Natural killer cell (primary cell): ENCODE results near the gene BLACAT1. TPM values are rescaled to one million over a fixed set of nuclear protein-coding genes. Genes with fewer than 3 reads are reported as not detected.
A peak's percentile ranks its signal among the peaks of the same experiment; 100 is the strongest.
"Not testable (repeated sequence)": the region's sequence is repeated elsewhere in the genome, so short reads cannot be mapped to it uniquely, and the experiment has no call there.

ENCODE experiments used
- ATAC-seq, 3 donors: fragments of 150-1000 bp in 2 of 3; fragments of 200-7000 bp in 1 of 3; cut with Tn5 transposase; 1 replicate in 1 of 3; 2 replicates in 2 of 3; pipeline ENCODE4 v1.10.0; 2021; ENCODE audit warnings: mild to moderate bottlenecking in 2 of 3, moderate library complexity in 2 of 3
- DNase-seq, 2 donors: peaks; one replicate each; pipeline versions ENCODE4 v3.0.0 to v3.0.0-alpha.2; 2013 to 2021; ENCODE audit warnings: mixed read lengths in 1 of 2
- H3K27ac ChIP-seq: one replicate; pipeline ENCODE4 v1.5.1; 2013; ENCODE audit warnings: mild to moderate bottlenecking, low read length
- H3K27me3 ChIP-seq: one replicate; pipeline ENCODE4 v1.6.1; 2013; ENCODE audit warnings: low read length; ENCODE audit not compliant: control insufficient read depth, insufficient read depth
- H3K36me3 ChIP-seq: one replicate; pipeline ENCODE4 v1.6.1; 2013; ENCODE audit warnings: low read length; ENCODE audit not compliant: control insufficient read depth, insufficient read depth
- H3K4me1 ChIP-seq: one replicate; pipeline ENCODE4 v1.6.1; 2013; ENCODE audit warnings: low read length; ENCODE audit not compliant: control insufficient read depth, insufficient read depth
- H3K4me3 ChIP-seq: one replicate; pipeline ENCODE4 v1.5.1; 2013; ENCODE audit warnings: low read length
- H3K9me3 ChIP-seq: one replicate; pipeline ENCODE4 v1.6.1; 2013; ENCODE audit warnings: low read length; ENCODE audit not compliant: control insufficient read depth, insufficient read depth
- H3K27ac Mint-ChIP-seq, 2 donors: one replicate each; pipeline ENCODE4 v1.8.0; 2022; ENCODE audit warnings: mild to moderate bottlenecking in 2 of 2, mixed read lengths in 2 of 2, moderate library complexity in 1 of 2
- H3K27me3 Mint-ChIP-seq, 2 donors: one replicate each; pipeline ENCODE4 v1.8.0; 2022; ENCODE audit warnings: low read depth in 2 of 2, mixed read lengths in 2 of 2
- H3K36me3 Mint-ChIP-seq: one replicate; pipeline ENCODE4 v1.8.0; 2022; ENCODE audit warnings: mixed read lengths
- H3K4me1 Mint-ChIP-seq, 2 donors: one replicate each; pipeline ENCODE4 v1.8.0; 2022; ENCODE audit warnings: mixed read lengths in 2 of 2
- H3K4me3 Mint-ChIP-seq: one replicate; pipeline ENCODE4 v1.8.0; 2022; ENCODE audit warnings: mild to moderate bottlenecking, moderate library complexity, mixed read lengths
- H3K9me3 Mint-ChIP-seq, 2 donors: one replicate each; pipeline ENCODE4 v1.8.0; 2022; ENCODE audit warnings: mixed read lengths in 2 of 2
- WGBS: methylation state at CpG from one replicate; pipeline ENCODE4 v1.1.7; 2013; ENCODE audit warnings: missing lambda C conversion rate; ENCODE audit not compliant: insufficient coverage; 5-methylcytosine and 5-hydroxymethylcytosine counted together
- intact Hi-C: fragments of 100-400 bp; cut with micrococcal nuclease; formaldehyde crosslinking; loops from one replicate; pipeline ENCODE4 v1.14.2; 2022
- total RNA-seq, 4 donors: library from RNA; stranded (reverse); fragments of 120-200 nt in 1 of 4; gene quantifications; one replicate each; pipeline versions ENCODE4 v1.2.3 to v1.2.4, GENCODE V29; 2013 to 2022
- TF ChIP-seq, protein P1 (sequence below): fragments of 200-600 bp; IDR thresholded peaks from one replicate; pipeline ENCODE4 v1.8.0; 2022; ENCODE audit warnings: antibody characterized with exemption

BLACAT1 gene
- total RNA-seq, 3 donors from 2014 or later (not counting 1 experiment from before 2014, with no cell fraction given) = 0.09 to 0.13 TPM; not detected in 1

DNA sequence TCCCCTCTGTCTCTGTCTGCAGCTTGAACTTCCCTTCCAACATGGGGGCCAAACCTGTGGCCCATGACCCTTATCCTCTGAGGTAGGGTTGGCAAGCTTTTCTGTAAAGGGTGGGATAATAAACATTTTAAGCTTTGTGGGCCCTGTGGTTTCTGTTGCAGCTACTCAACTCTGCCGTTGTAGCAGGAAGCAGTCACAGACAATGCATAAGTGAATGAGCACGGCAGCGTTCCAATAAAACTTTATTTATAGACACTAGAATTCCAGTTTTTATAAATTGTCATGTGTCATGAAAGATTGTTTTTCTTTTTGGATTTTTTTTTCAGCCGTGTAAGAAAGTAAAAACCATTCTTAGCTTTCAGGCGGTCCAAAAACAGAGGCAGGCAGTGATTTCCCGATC, 30.4 kb upstream of the BLACAT1 start:
- ATAC-seq (no peak), DNase-seq (no peak)
- no peak overlapping the region for H3K27ac ChIP-seq
- no peak overlapping the region for H3K4me3 ChIP-seq
- peaks cover 45% of the 10 kb centered on the region for H3K4me1 ChIP-seq
- H3K4me3 Mint-ChIP-seq = no peak overlapping the region
- no peaks in the 10 kb centered on the region for H3K27me3 ChIP-seq
- H3K27ac Mint-ChIP-seq = no peak overlapping the region
- peaks cover 36 to 50% of the 10 kb centered on the region in 2 donors for H3K4me1 Mint-ChIP-seq
- TF ChIP-seq, protein P1, sequence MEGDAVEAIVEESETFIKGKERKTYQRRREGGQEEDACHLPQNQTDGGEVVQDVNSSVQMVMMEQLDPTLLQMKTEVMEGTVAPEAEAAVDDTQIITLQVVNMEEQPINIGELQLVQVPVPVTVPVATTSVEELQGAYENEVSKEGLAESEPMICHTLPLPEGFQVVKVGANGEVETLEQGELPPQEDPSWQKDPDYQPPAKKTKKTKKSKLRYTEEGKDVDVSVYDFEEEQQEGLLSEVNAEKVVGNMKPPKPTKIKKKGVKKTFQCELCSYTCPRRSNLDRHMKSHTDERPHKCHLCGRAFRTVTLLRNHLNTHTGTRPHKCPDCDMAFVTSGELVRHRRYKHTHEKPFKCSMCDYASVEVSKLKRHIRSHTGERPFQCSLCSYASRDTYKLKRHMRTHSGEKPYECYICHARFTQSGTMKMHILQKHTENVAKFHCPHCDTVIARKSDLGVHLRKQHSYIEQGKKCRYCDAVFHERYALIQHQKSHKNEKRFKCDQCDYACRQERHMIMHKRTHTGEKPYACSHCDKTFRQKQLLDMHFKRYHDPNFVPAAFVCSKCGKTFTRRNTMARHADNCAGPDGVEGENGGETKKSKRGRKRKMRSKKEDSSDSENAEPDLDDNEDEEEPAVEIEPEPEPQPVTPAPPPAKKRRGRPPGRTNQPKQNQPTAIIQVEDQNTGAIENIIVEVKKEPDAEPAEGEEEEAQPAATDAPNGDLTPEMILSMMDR = no peak
- intact Hi-C loops = no loop called here
- no peaks in the 10 kb centered on the region for H3K36me3 ChIP-seq
- no peaks in the 10 kb centered on the region for H3K9me3 Mint-ChIP-seq
- no peaks in the 10 kb centered on the region for H3K36me3 Mint-ChIP-seq
- peaks cover 8 to 29% of the 10 kb centered on the region in 2 donors for H3K27me3 Mint-ChIP-seq
- WGBS = 95% methylated on average over 3 of the region's 6 CpGs
- no peaks in the 10 kb centered on the region for H3K9me3 ChIP-seq

DNA sequence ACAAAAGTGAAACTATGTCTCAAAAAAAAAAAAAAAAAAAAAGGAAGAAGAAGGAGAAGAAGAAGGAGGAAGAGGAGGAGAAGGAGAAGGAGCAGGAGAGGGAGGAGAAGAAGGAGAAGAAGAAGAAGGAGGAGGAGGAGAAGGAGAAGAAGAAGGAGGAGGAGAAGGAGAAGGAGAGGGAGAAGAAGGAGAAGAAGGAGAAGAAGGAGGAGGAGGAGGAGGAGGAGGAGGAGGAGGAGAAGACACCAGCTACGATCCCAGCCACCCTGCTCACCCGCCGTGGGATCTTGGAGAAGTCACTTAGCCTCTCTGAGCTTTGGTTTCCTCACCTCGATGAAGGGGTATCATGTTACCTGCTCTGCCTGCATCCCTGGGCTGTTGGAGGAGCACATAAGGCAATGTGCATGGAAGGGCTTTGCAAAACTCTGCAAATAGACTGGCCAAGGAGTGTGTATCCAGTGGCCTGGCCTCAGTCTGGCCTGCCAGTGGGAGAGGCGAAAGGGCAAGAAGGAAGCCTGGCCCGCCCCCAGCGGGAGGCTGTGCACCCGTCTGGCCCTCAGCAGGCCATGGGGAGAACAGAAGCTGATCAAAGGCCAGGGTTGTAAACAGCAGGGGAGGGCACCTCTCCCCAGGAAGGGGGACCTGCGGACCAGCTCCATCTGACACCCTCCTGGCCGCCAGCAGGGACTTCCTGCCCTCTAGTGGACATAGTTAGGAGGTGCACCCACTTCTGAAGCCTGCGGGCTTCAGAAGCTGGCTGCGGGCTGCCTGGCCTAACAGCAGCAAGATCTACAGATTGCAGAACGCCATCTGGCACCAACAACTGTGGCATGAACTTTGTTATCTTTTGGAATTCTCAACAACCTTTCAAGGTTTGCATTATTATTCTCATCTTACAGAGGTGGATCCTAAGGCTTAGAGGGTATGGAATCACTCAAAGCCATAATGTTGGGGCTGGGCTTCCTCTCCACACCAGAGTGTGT, 29.4 kb upstream of the BLACAT1 start:
- H3K27ac Mint-ChIP-seq = peak overlapping the region in 1 of 2 donors; percentile 83

DNA sequence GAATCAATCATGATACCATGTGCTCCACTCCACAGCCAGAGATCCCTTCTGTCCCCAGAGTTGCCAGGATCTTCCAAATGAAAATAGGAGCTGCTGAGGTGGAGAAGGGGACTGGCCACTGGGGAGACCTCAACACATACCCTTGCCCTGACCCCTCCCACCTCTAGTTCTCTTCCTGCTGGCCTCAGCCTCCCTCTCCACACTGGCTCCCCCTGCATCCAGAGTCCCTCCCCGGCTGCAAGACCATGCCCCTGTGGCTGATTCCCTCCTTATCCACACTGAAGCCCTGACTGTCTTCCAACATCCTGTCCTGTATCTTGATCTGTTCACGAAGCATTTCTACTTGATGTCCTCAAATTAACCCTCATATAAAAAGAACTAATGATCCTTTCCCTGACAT, 27.5 kb upstream of the BLACAT1 start:
- ATAC-seq (no peak), DNase-seq (no peak)
- Histone ChIP-seq H3K27me3 (no peaks in the 10 kb centered on the region), H3K36me3 (no peaks in the 10 kb centered on the region), H3K4me3 (no peak overlapping the region), H3K4me1 (peaks cover 74% of the 10 kb centered on the region), H3K9me3 (no peaks in the 10 kb centered on the region), H3K27ac (no peak overlapping the region)
- TF ChIP-seq, protein P1 = no peak
- no peaks in the 10 kb centered on the region for H3K9me3 Mint-ChIP-seq
- H3K4me3 Mint-ChIP-seq = no peak overlapping the region
- H3K27ac Mint-ChIP-seq = peak overlapping the region; percentile 8 to 83
- intact Hi-C loops = loop anchor here (5.0 kb wide), 1 partner anchor 46 kb away; no protein-coding TSS in a partner anchor
- 70% methylated on average over 2 of the region's 2 CpGs for WGBS
- no peaks in the 10 kb centered on the region for H3K36me3 Mint-ChIP-seq
- peaks cover 57 to 72% of the 10 kb centered on the region in 2 donors for H3K4me1 Mint-ChIP-seq
- peaks cover 6 to 29% of the 10 kb centered on the region in 2 donors for H3K27me3 Mint-ChIP-seq

More for the DNA sequence above, 29.4 kb upstream of the BLACAT1 start:
- WGBS = 33% methylated on average over 13 of the region's 13 CpGs
- Histone ChIP-seq H3K4me3 (no peak overlapping the region), H3K9me3 (no peaks in the 10 kb centered on the region), H3K4me1 (peaks cover 55% of the 10 kb centered on the region), H3K27me3 (no peaks in the 10 kb centered on the region), H3K36me3 (no peaks in the 10 kb centered on the region), H3K27ac (no peak overlapping the region)
- H3K27me3 Mint-ChIP-seq = peaks cover 8 to 29% of the 10 kb centered on the region in 2 donors
- TF ChIP-seq, protein P1 = peak; percentile 91
- peaks cover 46 to 60% of the 10 kb centered on the region in 2 donors for H3K4me1 Mint-ChIP-seq
- ATAC-seq (peak; percentile 56 to 80 (median 62)), DNase-seq (peak; percentile 59 to 87)
- no peak overlapping the region for H3K4me3 Mint-ChIP-seq
- no peaks in the 10 kb centered on the region for H3K36me3 Mint-ChIP-seq
- H3K9me3 Mint-ChIP-seq = no peaks in the 10 kb centered on the region
- intact Hi-C loops = loop anchor here (1.0 to 5.0 kb wide), 3 partner anchors 48 to 131 kb away; no protein-coding TSS in a partner anchor

DNA sequence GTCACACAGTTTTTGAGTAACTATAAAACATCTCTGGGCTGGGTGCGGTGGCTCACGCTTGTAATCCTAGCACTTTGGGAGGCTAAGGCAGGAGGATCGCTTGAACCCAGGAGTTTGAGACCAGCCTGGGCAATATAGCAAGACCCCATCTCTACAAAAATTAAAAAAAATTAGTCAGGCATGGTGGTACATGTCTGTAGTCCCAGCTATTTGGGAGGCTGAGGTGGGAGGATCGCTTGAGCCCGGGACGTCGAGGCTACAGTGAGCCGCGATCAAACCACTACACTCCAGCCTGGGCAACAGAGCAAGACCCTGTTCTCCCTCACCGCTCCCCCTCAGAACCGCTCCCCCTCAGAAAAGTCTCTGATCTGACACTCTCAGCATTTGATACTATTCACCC, 26.7 kb upstream of the BLACAT1 start:
- H3K36me3 Mint-ChIP-seq, H3K36me3 ChIP-seq, H3K27me3 ChIP-seq, ATAC-seq, H3K4me3 ChIP-seq, H3K9me3 ChIP-seq, DNase-seq, H3K9me3 Mint-ChIP-seq: not testable (repeated sequence)
- peak overlapping the region; percentile 83 to 95 for H3K27ac Mint-ChIP-seq
- H3K4me3 Mint-ChIP-seq = peak overlapping the region; percentile 38
- intact Hi-C loops = loop anchor here (5.0 kb wide), 1 partner anchor 45 kb away; no protein-coding TSS in a partner anchor
- Histone ChIP-seq H3K27ac (peak overlapping the region; percentile 93), H3K4me1 (peaks cover 82% of the 10 kb centered on the region)
- WGBS = 95% methylated on average over 11 of the region's 11 CpGs
- peaks cover 57 to 67% of the 10 kb centered on the region in 2 donors for H3K4me1 Mint-ChIP-seq
- peaks cover 0 to 25% of the 10 kb centered on the region in 2 donors for H3K27me3 Mint-ChIP-seq
